Measurements from ENCODE around the gene AMACR.

DNA sequence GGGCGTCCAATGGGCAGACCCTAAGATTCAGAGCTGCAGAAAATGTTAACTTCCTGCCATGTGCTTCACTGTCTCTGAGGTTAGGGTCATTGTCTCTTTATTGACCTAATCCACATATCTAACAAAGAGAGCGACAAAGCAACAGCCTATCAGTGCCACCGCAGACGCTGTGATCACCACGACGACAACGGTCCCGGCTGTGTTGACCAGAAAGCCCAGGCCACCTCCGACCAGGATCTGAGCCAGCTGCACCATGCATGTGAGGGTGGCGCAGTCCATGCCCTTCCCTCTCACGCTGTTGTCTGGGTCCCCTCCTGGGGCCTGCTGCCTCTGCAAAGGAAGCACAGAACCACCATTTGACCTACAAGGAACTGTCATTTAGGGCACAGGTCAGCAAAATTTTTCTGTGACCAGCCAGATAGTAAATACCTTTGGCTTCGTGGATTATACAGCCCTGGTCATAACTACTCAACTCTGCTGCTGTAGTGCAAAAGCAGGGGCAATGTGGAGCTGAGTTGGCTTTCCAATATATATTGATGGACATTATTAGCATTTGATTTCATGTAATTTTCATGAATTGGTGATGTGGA, 63.2 kb downstream of the AMACR start:
- TF ChIP-seq, protein P1, sequence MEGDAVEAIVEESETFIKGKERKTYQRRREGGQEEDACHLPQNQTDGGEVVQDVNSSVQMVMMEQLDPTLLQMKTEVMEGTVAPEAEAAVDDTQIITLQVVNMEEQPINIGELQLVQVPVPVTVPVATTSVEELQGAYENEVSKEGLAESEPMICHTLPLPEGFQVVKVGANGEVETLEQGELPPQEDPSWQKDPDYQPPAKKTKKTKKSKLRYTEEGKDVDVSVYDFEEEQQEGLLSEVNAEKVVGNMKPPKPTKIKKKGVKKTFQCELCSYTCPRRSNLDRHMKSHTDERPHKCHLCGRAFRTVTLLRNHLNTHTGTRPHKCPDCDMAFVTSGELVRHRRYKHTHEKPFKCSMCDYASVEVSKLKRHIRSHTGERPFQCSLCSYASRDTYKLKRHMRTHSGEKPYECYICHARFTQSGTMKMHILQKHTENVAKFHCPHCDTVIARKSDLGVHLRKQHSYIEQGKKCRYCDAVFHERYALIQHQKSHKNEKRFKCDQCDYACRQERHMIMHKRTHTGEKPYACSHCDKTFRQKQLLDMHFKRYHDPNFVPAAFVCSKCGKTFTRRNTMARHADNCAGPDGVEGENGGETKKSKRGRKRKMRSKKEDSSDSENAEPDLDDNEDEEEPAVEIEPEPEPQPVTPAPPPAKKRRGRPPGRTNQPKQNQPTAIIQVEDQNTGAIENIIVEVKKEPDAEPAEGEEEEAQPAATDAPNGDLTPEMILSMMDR (conservative IDR thresholded peaks at IDR 0.05; ENCODE audit: low read depth, low read length) = no peak
- TF ChIP-seq EZH2 (IDR thresholded peaks at IDR 0.05; ENCODE audit: low read length, unreplicated experiment) (no peak), EZH2phosphoT487 (IDR thresholded peaks at IDR 0.05; ENCODE audit: borderline replicate concordance, low read length) (no peak)

Data from PC-3 (cell line).